ENCODE data around the gene ZBED1.
"Not testable (repeated sequence)": the region's sequence is repeated elsewhere in the genome, so short reads cannot be mapped to it uniquely, and the experiment has no call there.

ZBED1 gene

DNA sequence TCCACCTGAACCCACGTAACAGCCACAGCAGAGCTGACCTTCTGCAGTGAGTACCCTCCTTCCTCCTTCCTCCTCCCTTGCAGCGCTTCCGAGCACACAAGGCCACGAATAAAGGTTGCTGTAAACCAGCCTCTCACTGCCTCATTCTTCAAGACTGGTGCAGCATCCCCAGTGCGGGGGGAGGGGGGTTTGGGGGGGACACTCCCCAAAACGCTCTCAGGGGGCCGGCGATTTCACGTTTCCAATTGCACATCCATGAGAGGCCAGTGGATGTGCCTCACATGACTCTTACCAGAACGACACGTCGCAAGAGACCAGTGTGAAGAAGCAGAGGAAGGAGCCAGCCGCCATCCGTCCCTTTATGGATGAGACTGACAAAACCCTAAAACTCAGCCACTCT, 5.2 kb downstream of the ZBED1 start:
- no peak for DNase-seq

- no peak for DNase-seq
Observed at GRCh38 chrX:2492531-2493218, 8.1 kb downstream of the ZBED1 start.

- DNase-seq = no peak
Observed at GRCh38 chrX:2490634-2491033, 10.1 kb downstream of the ZBED1 start.

GRCh38 chrX:2489446-2490445, 11.0 kb downstream of the ZBED1 start:
- no peak for DNase-seq

- no peak for DNase-seq
Observed at GRCh38 chrX:2488621-2489285, 12.0 kb downstream of the ZBED1 start.

DNA sequence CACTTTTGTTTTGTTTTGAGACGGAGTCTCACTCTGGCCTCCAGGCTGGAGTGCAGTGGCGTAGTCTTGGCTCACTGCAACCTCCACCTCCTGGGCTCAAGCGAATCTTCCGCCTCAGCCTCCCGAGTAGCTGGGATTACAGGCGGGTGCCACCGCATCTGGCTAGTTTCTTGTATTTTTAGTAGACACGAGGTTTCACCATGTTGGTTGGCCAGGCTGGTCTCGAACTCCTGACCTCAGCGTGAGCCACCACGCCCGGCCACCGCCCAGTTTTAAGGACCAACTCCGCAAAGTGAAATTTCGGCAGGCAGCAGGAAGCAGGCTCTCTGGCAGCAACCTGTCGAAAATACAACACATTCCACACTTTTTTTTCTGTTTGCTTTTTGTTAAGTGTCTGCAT, 13.4 kb downstream of the ZBED1 start:
- DNase-seq = no peak

DNA sequence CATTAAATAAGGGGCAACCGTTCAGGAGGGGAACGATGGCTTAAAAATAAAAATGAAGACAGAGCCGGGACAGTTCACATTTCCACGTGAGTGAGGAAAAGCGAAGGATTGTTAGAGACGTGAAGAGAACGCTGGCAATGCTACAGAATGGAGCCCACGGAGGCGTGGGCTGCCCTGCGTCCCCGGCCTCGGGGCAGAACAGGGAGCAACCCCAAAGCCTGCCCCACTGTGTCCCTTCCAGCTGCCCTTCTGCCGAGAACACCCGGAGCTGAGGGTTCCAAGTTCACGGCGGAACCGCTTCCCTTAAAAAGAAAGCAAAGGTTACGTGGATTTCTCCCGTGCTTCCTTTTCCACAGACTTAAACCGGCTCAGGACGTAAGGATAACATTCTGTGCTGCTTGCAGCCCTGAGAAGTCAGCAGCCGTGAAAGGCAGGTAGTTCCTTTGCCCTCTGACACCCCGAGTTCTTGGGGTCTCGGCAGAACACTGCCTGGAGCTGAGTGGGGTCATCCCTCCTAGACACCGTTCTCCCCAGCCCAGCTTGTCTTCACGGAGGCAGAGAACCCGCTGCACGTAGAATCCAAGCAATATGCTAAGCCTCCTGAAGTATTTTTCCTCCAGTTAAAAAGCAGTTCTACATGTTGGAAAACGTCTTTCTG, 14.2 kb downstream of the ZBED1 start:
- DNase-seq = no peak

- no peak for DNase-seq
Observed at GRCh38 chrX:2485789-2486345, 14.9 kb downstream of the ZBED1 start.

DNA sequence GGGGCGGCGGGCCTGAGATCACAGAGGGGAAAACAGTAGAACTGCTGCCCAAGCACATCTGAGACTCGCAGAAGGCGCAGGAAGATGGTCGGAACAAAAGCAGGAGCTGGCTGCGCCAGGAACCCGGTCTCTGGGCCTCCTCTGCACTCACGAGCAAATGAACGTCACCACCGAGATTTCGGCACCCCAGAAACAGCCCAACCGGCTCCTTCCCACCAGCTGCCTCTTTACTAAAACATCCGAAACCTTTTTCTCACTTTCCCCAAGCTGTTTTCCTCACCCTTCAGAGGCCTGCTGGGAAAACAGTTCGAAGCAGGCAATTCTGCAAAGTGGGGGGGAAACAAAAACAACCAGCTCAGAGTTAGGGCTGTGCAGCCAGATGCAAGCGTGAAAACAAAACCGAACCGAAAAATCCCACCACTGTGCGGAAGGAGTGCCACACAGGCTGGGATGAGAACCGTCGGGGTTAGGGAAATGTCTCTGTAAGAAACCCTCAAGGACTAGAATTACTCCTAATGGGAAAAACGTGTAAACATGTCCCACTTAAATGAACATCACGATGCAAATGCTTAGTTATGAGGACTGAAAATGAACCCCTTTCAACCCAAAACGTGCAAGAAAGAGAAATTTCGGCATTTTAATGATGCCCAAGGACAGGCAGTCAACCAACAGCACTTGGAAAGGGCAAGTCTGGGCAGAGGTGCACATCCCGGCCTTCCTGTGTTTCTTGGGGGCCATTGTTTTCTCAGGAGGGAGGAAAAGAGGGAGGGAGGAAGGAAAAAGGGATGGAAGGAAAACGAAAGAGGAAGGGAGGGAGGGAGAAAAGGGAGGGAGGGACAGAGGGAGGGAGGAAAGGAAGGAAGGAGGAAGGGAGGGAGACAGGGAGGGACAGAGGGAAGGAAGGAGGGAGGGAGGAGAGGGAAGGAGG, 15.8 kb downstream of the ZBED1 start:
- DNase-seq = no peak

DNA sequence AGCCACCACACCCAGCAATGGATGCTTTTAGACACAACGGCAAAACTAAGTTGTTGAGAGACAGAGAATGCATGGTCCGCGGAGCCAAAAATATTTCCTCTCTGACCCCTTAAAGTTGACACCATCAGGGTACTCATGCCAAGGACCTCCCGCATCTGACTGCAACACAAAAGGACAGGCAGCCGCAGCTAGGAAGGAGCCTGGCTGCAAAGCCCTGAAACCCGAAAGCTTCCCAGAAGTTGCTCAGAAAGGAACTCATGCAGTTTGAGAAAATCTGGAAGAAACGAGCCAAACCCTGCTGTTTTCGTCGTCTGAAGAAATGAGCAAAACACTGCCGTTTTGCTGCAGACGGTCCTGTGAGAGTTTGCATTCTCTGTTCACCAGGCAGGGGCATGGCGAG, 16.5 kb downstream of the ZBED1 start:
- DNase-seq = no peak

GRCh38 chrX:2483398-2484060, 17.2 kb downstream of the ZBED1 start:
- DNase-seq = no peak

- not testable (repeated sequence) for DNase-seq
Observed at GRCh38 chrX:2481597-2481996, 19.2 kb downstream of the ZBED1 start.

DNA sequence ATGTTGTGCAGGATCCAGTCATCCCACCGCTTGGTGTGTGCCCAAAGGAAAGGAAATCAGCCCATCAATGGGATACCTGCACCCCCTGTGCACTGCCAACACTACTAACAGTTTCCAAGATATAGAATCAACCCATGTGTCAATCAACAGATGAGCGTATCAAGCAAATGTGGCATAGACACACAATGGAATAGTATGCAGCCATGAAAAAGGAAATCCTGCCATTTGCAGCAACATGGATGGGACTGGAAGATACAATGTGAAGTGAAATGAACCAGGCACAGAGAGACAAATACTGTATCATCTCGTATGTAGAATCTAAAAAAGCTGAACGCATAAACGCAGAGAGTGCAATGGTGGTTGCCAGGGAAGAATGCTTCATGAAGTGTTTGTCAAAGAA, 20.8 kb downstream of the ZBED1 start:
- DNase-seq = not testable (repeated sequence)

DNA sequence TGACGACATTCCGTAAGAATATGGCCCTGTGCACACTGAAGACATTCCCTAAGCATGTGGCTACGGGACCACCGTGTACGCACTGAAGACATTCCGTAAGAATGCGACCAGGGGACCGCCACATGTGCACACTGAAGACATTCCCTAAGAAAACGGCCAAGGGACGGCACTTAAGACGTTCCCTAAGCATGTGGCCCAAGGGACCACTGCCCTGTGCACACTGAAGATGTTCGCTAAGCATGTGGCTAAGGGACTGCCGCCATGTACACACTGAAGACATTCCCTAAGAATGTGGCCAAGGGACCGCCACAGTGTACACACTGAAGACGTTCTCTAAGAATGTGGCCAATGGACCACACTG, 21.4 kb downstream of the ZBED1 start:
- no peak for DNase-seq

DNA sequence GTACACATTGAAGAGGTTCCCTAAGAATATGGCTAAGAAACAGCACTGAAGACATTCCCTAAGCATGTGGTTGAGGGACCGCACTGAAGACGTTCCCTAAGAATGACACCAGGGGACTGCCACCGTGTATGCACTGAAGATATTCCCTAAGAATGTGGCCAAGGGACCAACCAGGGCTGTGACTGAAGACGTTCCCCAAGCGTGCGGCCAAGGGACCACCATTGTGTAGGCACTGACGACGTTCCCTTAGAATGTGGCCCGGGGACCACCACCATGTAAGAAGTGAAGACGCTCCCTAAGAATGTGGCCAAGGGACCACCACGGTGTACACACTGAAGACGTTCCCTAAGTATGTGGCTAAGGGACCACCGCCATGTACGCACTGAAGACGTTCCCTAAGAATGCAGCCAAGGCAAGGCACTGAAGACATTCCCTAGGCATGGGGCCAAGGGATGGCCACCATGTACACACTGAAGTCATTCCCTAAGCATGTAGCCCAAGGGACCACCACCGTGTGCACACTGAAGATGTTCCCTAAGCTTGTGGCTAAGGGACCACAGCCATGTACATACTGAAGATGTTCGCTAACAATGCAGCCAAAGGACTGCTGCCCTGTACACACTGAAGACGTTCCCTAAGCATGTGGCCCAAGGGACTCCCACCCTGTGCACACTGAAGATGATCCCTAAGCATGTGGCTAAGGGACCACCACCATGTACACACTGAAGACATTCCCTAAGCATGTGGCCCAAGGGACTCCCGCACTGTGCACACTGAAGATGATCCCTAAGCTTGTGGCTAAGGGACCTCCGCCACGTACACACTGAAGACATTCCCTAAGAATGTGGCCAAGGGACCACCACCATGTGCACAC, 22.0 kb downstream of the ZBED1 start:
- no peak for DNase-seq

- not testable (repeated sequence) for DNase-seq
Observed at GRCh38 chrX:2477313-2477712, 23.5 kb downstream of the ZBED1 start.

- no peak for DNase-seq
Observed at GRCh38 chrX:2474963-2475726, 25.6 kb downstream of the ZBED1 start.

GRCh38 chrX:2474280-2474962, 26.4 kb downstream of the ZBED1 start:
- no peak for DNase-seq

- not testable (repeated sequence) for DNase-seq
Observed at GRCh38 chrX:2473064-2473463, 27.7 kb downstream of the ZBED1 start.

Data from NCI-H1436 (cell line).